Measurements from ENCODE around the gene CABP2.
"Not testable (repeated sequence)": the region's sequence is repeated elsewhere in the genome, so short reads cannot be mapped to it uniquely, and the experiment has no call there.

The CABP2 gene

DNA sequence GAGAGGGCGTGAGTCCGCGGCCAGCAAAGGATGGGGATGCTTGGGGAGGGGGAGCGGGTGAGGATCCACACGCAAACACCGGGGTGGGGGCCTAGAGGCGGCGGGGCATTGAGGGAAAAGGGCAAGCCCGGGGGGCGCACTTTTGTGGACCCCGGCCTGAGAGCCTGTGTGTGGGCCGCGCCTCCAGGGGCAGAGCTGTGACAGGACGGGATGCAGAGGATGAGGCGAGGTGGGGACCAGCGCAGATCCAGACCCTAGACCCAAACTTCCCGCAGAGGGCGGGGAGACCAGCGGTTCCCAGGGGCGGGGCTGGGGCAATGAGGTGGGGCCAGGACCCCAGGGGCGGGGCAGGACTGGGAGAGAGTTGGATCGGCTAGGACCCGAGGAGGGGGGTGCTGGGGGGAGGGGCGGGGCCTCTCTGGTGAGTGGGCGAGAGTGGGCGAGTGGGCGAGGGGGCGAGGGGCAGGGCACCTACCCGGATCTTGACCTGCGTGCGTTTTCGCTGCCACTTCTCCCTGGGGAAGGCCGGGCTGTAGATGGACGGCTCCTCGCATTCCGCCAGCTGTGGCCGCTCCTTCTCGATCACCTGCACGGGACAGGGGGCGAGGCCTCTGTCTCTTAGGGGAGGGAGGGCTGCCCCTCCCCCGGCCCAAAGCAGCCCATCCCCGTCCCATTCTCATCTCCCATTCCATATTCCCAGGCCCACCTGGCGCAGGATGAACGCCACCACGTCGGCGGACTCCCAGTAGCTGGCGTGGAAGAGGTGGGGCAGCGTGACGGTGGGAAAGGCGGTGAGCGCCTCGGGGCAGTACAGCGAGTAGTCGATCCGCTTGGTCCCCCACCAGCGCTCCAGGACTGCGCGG is 28.6 kb downstream of the CABP2 start:
- no peak for DNase-seq (ENCODE audit: low spot score)

- no peak for DNase-seq (ENCODE audit: low spot score)
Measured at GRCh38 chr11:67493548-67494370, 29.5 kb downstream of the CABP2 start.

DNA sequence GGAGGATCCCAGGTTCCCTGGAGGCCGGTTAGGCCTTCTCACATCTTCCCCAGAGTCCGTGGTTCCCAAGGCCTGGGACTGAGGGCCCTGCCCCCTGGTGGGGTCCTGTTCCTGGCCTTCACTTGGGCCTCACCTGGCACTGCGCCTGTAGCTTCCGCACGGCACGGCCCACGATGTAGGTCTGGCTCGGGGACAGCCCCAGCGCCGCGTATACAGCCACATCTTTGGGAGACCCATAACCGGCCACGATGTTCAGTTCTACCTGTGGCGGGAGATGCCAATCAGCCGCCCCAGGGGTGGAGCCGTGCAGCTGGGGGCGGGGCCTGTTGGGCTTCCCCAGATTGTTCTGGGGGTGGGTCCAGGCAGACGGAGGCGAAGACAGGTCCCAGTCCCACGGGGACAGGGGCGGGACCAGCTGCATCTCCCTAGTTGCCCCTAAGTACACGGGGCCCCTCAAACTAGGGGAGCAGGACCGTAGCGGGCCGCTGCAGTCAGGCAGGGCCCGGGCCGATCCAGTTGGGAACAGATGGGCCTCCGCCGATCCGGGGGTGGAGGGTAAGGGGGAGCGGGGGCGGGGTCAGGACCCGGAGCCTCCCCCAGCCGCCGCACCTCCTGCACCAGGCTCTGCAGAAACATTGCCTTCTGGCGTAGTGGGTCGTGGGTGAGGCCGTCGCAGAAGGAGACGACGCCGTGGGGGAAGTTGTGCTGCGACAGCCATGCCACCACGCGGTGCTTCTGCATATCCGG is 30.3 kb downstream of the CABP2 start:
- DNase-seq (ENCODE audit: low spot score): no peak

GRCh38 chr11:67492069-67492727 is 31.0 kb downstream of the CABP2 start:
- no peak for DNase-seq (ENCODE audit: low spot score)

- no peak for DNase-seq (ENCODE audit: low spot score)
Measured at GRCh38 chr11:67491276-67492068, 31.8 kb downstream of the CABP2 start.

DNA sequence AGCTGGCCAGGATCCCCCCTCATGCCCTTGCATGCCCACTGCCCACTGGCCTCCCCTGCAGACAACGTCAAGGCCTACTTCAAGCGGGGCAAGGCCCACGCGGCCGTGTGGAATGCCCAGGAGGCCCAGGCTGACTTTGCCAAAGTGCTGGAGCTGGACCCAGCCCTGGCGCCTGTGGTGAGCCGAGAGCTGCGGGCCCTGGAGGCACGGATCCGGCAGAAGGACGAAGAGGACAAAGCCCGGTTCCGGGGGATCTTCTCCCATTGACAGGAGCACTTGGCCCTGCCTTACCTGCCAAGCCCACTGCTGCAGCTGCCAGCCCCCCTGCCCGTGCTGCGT is 32.5 kb downstream of the CABP2 start:
- no peak for DNase-seq (ENCODE audit: low spot score)

GRCh38 chr11:67489885-67490726 is 33.1 kb downstream of the CABP2 start:
- no peak for DNase-seq (ENCODE audit: low spot score)

- DNase-seq (ENCODE audit: low spot score): no peak
Measured at GRCh38 chr11:67489203-67489884, 33.9 kb downstream of the CABP2 start.

DNA sequence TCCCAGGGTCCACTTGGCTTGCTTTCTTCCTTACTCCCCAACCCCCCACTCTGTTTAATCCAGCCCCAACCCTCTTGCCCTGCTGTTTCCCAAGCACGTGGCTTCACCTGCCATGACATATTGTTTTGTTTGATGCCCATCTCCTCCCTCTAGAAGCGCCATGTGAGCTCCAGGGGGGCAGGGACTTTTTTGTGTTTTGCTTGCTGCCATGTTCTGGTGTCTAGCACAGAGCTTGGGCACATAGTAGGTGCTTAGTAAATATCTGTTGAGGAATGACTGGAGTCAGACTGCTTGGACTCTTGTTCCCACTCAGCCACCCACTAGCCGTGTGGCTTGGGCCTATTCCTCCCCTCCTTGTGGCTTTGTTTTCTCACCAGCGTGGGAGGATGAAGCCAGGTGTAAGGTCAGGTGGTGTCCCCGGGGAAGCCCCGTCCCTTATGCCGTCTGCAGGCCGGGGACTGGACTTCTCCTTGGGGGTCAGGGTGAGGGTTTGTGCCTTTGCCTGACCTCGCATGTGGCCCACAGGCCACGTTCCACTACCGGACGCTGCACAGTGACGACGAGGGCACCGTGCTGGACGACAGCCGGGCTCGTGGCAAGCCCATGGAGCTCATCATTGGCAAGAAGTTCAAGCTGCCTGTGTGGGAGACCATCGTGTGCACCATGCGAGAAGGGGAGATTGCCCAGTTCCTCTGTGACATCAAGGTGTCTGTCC is 36.6 kb downstream of the CABP2 start:
- no peak for DNase-seq (ENCODE audit: low spot score)

DNA sequence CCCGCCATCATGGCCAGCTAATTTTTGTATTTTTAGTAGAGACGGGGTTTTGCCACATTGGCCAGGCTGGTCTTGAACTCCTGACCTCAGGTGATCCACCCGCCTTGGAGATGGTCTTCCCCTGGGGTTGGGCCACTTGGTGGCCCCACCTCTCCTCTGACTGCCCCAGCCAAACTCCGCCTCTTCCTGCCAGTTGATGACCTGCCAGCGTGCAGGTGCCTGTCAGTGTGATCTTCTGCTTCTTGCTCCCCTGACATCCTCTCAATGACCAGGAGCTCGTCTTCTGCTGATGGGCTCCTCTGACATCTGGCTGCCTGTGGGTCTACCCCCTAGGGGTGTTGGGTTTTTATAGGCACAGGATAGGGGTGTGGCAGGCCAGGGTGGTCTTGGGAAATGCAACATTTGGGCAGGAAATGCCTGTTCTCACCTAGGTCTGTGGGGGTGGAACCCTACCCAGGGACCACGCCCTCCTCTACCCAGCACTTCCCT is 37.3 kb downstream of the CABP2 start:
- DNase-seq (ENCODE audit: low spot score): not testable (repeated sequence)

- DNase-seq (ENCODE audit: low spot score): no peak
Measured at GRCh38 chr11:67484847-67485311, 38.4 kb downstream of the CABP2 start.

DNA sequence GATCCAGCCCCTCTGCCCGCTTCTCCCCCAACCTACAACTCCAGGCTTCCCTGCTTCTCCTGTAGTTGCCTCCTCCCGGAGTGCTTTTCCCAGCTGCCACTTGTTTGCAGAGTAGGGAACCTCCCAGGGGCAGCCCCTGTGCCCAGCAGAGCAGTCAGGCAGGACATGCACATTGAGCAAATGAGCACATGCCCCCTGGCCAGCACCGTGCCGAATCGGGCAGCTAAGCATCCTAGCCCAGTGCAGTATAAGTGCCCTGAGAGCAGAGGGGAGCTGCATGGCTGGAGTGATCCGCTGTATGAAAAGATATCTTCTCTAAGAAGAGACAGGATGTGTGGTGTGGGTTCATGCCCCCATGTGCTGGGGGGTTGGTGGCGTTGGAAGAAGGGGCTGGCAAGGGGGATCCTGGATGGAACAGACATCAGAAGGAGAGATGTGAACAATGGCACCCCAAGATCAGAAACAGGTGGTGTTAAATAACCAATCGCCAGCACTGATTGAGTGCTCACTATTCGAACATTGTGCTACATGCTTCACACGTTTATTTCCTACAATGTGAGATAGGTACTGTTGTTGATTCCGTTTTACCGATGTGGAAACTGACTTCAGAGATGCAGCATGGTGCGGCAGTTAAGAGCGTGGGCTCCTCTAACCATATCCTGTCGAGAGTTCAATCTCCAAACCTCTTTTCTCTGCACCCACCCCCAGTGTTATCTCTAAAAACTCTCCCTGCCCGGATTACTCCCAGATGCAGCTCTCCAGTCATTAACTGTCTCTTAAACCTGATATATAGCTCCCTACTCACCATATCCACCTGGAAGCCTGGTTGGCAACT is 39.2 kb downstream of the CABP2 start:
- no peak for DNase-seq (ENCODE audit: low spot score)

- DNase-seq (ENCODE audit: low spot score): peak; percentile 98
Measured at GRCh38 chr11:67482827-67483798, 40.1 kb downstream of the CABP2 start, which contains the start of gene AIP. TSS of gene AIP (plus strand) at chr11:67483026. CDS start at chr11:67483159, 133 bp downstream.

GRCh38 chr11:67482275-67482826 is 40.9 kb downstream of the CABP2 start:
- DNase-seq (ENCODE audit: low spot score): no peak

DNA sequence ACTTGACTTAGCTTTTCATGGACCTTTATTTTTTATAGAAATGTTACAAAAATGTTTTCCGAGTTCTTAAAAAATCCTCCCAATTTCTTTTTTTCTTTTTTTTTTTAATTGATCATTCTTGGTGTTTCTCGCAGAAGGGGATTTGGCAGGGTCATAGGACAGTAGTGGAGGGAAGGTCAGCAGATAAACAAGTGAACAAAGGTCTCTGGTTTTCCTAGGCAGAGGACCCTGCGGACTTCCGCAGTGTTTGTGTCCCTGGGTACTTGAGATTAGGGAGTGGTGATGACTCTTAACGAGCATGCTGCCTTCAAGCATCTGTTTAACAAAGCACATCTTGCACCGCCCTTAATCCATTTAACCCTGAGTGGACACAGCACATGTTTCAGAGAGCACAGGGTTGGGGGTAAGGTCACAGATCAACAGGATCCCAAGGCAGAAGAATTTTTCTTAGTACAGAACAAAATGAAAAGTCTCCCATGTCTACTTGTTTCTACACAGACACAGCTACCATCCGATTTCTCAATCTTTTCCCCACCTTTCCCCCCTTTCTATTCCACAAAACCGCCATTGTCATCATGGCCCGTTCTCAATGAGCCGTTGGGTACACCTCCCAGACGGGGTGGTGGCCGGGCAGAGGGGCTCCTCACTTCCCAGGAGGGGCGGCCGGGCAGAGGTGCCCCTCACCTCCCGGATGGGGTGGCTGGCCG is 45.7 kb downstream of the CABP2 start:
- DNase-seq (ENCODE audit: low spot score): not testable (repeated sequence)
